K562 (cell line): ENCODE results near the gene PHKG2. TPM values are rescaled to one million over a fixed set of nuclear protein-coding genes. Genes with fewer than 3 reads are reported as not detected.

Experiments used
- FIP1L1 ChIP-seq: fragments of 200-400 bp; formaldehyde crosslinking; IDR thresholded peaks from 2 replicates; pipeline ENCODE4 v1.6.1; 2018; ENCODE audit warnings: mild to moderate bottlenecking, low read depth, low read length; ENCODE audit not compliant: poor library complexity, severe bottlenecking
- HNRNPUL1 ChIP-seq: fragments of 200-400 bp; formaldehyde crosslinking; IDR thresholded peaks from 2 replicates; pipeline ENCODE4 v1.6.1; 2017; ENCODE audit warnings: low read length
- JUNB ChIP-seq: fragments of 450-650 bp; formaldehyde crosslinking; conservative IDR thresholded peaks from 2 replicates; pipeline ENCODE4 v1.4.0; 2020; ENCODE audit warnings: mild to moderate bottlenecking
- NONO ChIP-seq, 2 experiments: fragments of 200-400 bp in 1 of 2; fragments of 450-650 bp in 1 of 2; formaldehyde crosslinking in 1 of 2; IDR thresholded peaks; 2 replicates each; pipeline ENCODE4 v1.6.1; 2017; ENCODE audit warnings: low read depth in 2 of 2, mild to moderate bottlenecking in 2 of 2, moderate library complexity in 2 of 2, low read length in 1 of 2
- REST ChIP-seq, 2 experiments: fragments of 450-650 bp; formaldehyde crosslinking in 1 of 2; IDR thresholded peaks; 2 replicates each; pipeline versions ENCODE4 v1.4.0 to v1.6.1; 2014 to 2020; ENCODE audit warnings: mild to moderate bottlenecking in 2 of 2, borderline replicate concordance in 1 of 2, low read depth in 1 of 2
- SMAD2 ChIP-seq: fragments of 150-350 bp; IDR thresholded peaks from 2 replicates; pipeline ENCODE4 v1.6.1; 2014; ENCODE audit warnings: low read depth, mild to moderate bottlenecking, low read length
- STAT6 ChIP-seq: sonication (generic); formaldehyde crosslinking; IDR thresholded peaks from 2 replicates; pipeline ENCODE4 v1.8.1; 2023; ENCODE audit warnings: mild to moderate bottlenecking, missing genetic modification reagents
- USF2 ChIP-seq: sonication (generic); formaldehyde crosslinking; IDR thresholded peaks from 2 replicates; pipeline ENCODE4 v1.5.0; 2020; ENCODE audit warnings: missing genetic modification reagents
- ZC3H4 ChIP-seq: sonication (generic); formaldehyde crosslinking; IDR thresholded peaks from 2 replicates; pipeline ENCODE4 v1.9.0; 2021; ENCODE audit warnings: missing genetic modification reagents, borderline replicate concordance
- polyA plus RNA-seq, 8 experiments: library from polyadenylated mRNA; depleted of rRNA in 4 of 8; stranded (reverse) in 5 of 8; unstranded in 3 of 8; fragments of >200 nt; fragmentation: Nextera tagmentation in 2 of 8; fragmentation: Illumina TruSeq in 1 of 8; extraction: Ambion mirVana in 2 of 8; extraction: Trizol in 1 of 8; gene quantifications; 2 replicates each; pipeline versions ENCODE4 v1.2.1 to v1.2.3, GENCODE V29; 2011 to 2014; ENCODE audit warnings: inconsistent platforms in 1 of 8, missing spikeins in 1 of 8
- total RNA-seq, 7 experiments: library from RNA; depleted of rRNA in 6 of 7; stranded (reverse); fragments of >200 nt in 6 of 7; fragmentation: Illumina TruSeq in 2 of 7; extraction: Trizol in 2 of 7; gene quantifications; 2 replicates each; pipeline versions ENCODE4 v1.2.1 to v1.2.3, GENCODE V29; 2011 to 2021; ENCODE audit warnings: low replicate concordance in 1 of 7
- TF ChIP-seq, protein P1 (sequence below): fragments of 250-450 bp; sonication (Bioruptor Pico); IDR thresholded peaks from 2 replicates; pipeline ENCODE4 v1.4.0; 2020; ENCODE audit warnings: mild to moderate bottlenecking, moderate library complexity

The PHKG2 gene
- total and polyA plus RNA-seq, 9 of the 15 experiments (the other 6 are each of a cell fraction or from before 2014, with no cell fraction given), result 5.8 to 54.2 (median 30.7) TPM

GRCh38 chr16:30775392-30776188, 27.4 kb downstream of the PHKG2 start (continued):
- TF ChIP-seq REST (IDR thresholded peaks at IDR 0.05; ENCODE audit: borderline replicate concordance) (peak; percentile 100), REST (CRISPR knock-in tag; IDR thresholded peaks at IDR 0.05; ENCODE audit: low read depth) (peak; percentile 82), FIP1L1 (peak; percentile 89), JUNB (CRISPR knock-in tag) (no peak), NONO (IDR thresholded peaks at IDR 0.05; ENCODE audit: low read depth in 2 of 2, low read length in 1 of 2) (peak; percentile 60 to 61; a peak in 3 of 4 replicates), SMAD2 (no peak), USF2 (peak; percentile 5; the same call in 1 of the 2 replicates), ZC3H4 (CRISPR knock-in tag) (no peak), STAT6 (CRISPR knock-in tag) (no peak; the same call in 1 of the 2 replicates), HNRNPUL1 (no peak)
- TF ChIP-seq, protein P1, sequence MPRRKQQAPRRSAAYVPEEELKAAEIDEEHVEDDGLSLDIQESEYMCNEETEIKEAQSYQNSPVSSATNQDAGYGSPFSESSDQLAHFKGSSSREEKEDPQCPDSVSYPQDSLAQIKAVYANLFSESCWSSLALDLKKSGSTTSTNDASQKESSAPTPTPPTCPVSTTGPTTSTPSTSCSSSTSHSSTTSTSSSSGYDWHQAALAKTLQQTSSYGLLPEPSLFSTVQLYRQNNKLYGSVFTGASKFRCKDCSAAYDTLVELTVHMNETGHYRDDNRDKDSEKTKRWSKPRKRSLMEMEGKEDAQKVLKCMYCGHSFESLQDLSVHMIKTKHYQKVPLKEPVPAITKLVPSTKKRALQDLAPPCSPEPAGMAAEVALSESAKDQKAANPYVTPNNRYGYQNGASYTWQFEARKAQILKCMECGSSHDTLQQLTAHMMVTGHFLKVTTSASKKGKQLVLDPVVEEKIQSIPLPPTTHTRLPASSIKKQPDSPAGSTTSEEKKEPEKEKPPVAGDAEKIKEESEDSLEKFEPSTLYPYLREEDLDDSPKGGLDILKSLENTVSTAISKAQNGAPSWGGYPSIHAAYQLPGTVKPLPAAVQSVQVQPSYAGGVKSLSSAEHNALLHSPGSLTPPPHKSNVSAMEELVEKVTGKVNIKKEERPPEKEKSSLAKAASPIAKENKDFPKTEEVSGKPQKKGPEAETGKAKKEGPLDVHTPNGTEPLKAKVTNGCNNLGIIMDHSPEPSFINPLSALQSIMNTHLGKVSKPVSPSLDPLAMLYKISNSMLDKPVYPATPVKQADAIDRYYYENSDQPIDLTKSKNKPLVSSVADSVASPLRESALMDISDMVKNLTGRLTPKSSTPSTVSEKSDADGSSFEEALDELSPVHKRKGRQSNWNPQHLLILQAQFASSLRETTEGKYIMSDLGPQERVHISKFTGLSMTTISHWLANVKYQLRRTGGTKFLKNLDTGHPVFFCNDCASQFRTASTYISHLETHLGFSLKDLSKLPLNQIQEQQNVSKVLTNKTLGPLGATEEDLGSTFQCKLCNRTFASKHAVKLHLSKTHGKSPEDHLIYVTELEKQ (CRISPR knock-in tag), result 0 out of 2 replicates have a peak, but pooled peaks have one; percentile 43
